Right lobe of liver (tissue), 4 donors: ENCODE results near the gene DEFB112.

ENCODE experiments used
- CTCF ChIP-seq, 4 donors: fragments of 200-600 bp in 3 of 4; fragments of 450-650 bp in 1 of 4; IDR thresholded peaks; one replicate each; pipeline versions ENCODE4 v1.5.1 to v1.8.0; 2016 to 2022; ENCODE audit warnings: antibody characterized with exemption in 4 of 4, mild to moderate bottlenecking in 2 of 4
- POLR2A ChIP-seq: fragments of 450-650 bp; IDR thresholded peaks from one replicate; pipeline ENCODE4 v1.6.1; 2017; ENCODE audit warnings: antibody characterized with exemption, mild to moderate bottlenecking
- donor health status: DM: no; HTN: no; CAD: no.
- donor health status: DM: no; HTN: no; CAD: no.
- donor health status: DM: no; HTN: yes; CAD: no.

- no peak for TF ChIP-seq CTCF (IDR thresholded peaks at IDR 0.05)
- no peak for TF ChIP-seq POLR2A
Observed at GRCh38 chr6:50097966-50098640, 48.4 kb upstream of the DEFB112 start.
